ENCODE data around the gene ST6GALNAC5.

DNA sequence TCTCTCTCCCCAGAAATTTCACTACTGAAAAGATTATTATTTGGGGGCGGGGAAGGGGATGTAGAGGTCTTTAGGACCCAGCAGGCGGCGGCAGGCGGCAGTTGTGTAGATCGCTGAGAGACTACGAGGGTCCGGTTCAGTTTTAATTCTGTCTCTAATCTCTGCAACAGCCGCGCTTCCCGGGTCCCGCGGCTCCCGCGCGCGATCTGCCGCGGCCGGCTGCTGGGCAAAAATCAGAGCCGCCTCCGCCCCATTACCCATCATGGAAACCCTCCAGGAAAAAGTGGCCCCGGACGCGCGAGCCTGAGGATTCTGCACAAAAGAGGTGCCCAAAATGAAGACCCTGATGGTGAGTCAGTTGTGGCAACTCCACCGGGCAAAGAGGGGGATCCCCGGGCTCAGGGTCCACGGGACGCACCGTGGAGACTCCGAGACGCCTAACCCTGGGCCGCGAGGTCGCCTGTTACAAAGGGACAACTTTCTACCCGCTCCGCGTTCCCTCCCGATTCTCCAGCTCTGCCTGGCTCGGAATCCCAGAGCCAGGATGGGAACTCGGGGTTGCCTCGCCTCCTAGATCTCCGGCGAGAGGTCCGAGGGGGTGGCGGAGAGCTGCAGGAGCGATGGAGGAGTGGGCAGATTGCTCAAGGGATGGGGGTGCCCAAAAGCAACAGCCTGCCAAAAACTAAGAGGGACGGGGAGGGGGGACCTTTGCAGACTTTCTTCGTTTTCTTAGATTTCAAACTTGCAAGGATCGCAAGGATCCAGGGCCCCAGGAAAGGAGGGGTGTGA lies at the start of gene ST6GALNAC5:
- TF ChIP-seq, protein P1, sequence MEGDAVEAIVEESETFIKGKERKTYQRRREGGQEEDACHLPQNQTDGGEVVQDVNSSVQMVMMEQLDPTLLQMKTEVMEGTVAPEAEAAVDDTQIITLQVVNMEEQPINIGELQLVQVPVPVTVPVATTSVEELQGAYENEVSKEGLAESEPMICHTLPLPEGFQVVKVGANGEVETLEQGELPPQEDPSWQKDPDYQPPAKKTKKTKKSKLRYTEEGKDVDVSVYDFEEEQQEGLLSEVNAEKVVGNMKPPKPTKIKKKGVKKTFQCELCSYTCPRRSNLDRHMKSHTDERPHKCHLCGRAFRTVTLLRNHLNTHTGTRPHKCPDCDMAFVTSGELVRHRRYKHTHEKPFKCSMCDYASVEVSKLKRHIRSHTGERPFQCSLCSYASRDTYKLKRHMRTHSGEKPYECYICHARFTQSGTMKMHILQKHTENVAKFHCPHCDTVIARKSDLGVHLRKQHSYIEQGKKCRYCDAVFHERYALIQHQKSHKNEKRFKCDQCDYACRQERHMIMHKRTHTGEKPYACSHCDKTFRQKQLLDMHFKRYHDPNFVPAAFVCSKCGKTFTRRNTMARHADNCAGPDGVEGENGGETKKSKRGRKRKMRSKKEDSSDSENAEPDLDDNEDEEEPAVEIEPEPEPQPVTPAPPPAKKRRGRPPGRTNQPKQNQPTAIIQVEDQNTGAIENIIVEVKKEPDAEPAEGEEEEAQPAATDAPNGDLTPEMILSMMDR (IDR thresholded peaks at IDR 0.05): no peak
- no peak for TF ChIP-seq POLR2AphosphoS5 (IDR thresholded peaks at IDR 0.05)
- no peak for TF ChIP-seq POLR2A (IDR thresholded peaks at IDR 0.05)

Measured in sigmoid colon (tissue), 4 donors.